GM13977 (cell line): Measurements from ENCODE around the gene NRP1.
A peak's percentile ranks its signal among the peaks of the same experiment; 100 is the strongest.
"Not testable (repeated sequence)": the region's sequence is repeated elsewhere in the genome, so short reads cannot be mapped to it uniquely, and the experiment has no call there.

Source experiments
- DNase-seq: peaks from one replicate; pipeline ENCODE4 v3.0.0; 2012; ENCODE audit warnings: low spot score
- CTCF ChIP-seq: IDR thresholded peaks from 2 replicates; pipeline ENCODE4 v1.5.1; 2012; ENCODE audit warnings: mild to moderate bottlenecking, control low read depth; ENCODE audit not compliant: insufficient read depth; ENCODE audit errors: extremely low read depth, missing control alignments
- in situ Hi-C: fragments of 300-500 bp; cut with MboI; formaldehyde crosslinking; loops from one replicate; pipeline ENCODE4 v1.12.0; 2022; ENCODE audit warnings: low sequenced_read_pairs, low pct_unique_long_range_greater_than_20kb, mixed read lengths, inconsistent platforms; ENCODE audit not compliant: unreplicated experiment

NRP1 gene

DNA sequence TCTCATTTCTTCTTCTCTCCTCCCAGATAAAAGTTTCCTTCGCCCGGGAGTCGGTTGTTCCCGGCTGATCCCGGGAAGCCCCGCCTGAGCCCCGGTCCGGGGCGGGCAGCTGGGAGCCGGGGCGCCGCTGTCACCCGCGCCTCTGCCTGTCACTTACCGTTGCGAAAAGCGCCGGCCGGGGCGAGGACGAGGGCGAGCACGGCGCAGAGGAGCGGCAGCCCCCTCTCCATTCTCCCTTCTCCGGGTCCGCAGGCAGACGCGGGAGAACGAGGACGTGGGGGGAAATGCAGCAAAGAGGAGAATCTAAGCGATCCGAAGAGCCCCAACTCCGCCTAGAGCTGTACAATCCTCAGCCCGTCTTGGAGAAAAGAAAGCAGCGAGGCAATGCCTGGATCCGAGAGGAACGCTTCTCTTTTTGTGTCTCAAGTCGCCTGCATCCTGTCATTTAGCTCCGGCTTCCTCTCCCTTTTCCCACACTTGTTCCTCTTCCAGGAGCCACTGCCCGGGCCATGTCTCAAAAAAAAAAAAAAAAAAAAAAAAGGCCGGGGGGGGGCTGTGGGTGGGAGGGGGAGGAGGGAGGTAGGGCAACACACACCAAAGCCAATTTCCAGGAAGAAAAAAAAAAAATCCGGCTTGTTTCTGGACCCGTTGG lies at the start of gene NRP1:
Gene NRP1, minus strand, starts transcription at position 515 of the 652 bp plus-strand sequence. Its CDS starts 285 bp downstream, at position 230.
- in situ Hi-C loops: loop anchor here (10.0 kb wide), 1 partner anchor 1301 kb away; no protein-coding TSS in a partner anchor
- no peak for TF ChIP-seq CTCF
- DNase-seq: peak; percentile 54

- DNase-seq, in situ Hi-C loops: not testable (repeated sequence)
Observed at GRCh38 chr10:33384201-33384600, 49.7 kb upstream of the NRP1 start.

DNA sequence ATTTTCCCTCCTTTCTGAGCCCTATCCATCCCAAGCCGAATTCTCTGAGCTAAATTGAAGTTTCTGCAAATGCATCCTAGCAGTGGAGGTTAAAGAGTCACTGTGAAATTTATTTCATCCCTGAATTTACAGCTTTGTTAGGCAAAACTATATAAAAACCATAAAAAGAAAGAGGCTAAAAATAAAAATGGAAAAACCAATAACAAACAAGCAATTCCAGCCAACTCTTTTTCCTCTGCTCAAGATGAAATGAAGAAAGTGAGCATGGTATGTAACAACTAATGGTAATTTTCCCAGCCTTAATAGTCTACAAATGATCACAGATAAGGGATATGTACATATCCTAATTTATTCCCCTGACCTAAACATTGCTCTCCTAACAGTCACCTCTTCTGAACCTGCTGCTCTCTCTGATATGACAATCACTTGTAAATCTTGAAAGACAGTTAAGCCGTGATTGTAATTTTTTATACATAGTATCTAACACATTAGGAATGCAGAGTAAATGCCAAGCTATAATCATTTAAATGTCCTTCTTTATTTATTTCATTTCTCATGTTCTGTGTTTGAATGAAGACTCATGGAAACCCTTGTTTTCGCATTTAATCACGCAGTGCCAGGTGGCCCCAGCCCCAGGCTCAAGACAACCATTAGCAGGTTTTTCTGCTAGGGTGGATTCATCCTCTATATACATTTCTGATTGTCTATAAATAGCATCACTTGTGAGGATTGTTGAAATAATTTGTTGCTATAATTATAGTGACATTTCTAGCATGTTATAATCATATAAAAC lies 48.6 kb upstream of the NRP1 start:
- no peak for DNase-seq
- in situ Hi-C loops: no loop called here
- no peak for TF ChIP-seq CTCF

DNA sequence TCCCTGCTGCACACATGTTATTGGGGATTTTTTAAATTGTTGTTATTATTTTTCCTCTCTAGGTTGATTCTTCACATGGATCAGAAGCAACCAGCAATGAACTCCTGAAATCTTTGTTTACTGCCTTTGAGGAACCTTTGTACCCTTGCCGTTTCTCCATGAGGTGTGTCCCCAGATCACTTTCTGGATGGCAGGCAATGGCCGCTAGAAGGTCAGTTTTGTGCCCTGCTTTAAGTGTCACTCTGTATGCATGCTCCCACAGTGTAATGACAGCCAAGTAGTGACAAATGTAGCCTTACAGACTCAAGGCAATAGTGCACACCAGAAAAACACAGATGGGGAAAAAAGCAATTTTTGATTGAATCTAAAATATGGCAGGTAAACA lies 47.7 kb upstream of the NRP1 start:
- no peak for TF ChIP-seq CTCF
- in situ Hi-C loops: no loop called here
- DNase-seq: no peak

GRCh38 chr10:33381451-33382215 lies 47.2 kb upstream of the NRP1 start:
- in situ Hi-C loops: no loop called here
- TF ChIP-seq CTCF: no peak
- DNase-seq: no peak

DNA sequence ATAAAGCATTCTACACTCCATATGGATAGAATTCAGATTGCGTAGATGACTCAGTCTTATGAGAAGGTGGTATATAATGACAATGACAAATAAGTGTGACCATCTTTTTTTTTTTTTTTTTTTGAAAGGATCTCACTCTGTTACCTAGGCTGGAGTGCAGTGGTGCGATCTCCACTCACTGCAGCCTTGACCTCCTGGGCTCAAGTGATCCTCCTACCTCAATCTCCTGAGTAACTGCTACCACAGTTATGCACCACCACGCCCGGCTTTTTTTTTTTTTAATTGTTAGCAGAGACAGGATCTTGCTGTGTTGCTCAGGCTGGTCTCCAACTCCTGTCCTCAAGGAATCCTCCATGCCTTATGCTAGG lies 43.2 kb upstream of the NRP1 start:
- no peak for DNase-seq
- TF ChIP-seq CTCF: no peak
- in situ Hi-C loops: no loop called here

- in situ Hi-C loops: no loop called here
Observed at GRCh38 chr10:33376976-33377657, 42.6 kb upstream of the NRP1 start.

More at GRCh38 chr10:33376976-33377657, 42.6 kb upstream of the NRP1 start:
- no peak for TF ChIP-seq CTCF
- DNase-seq: no peak
